Sigmoid colon (tissue), 4 donors: Measurements from ENCODE around the gene PRKCI.

Experiments used
- CTCF ChIP-seq, 4 experiments: fragments of 450-650 bp in 3 of 4; fragments of 200-600 bp in 1 of 4; IDR thresholded peaks; one replicate each; pipeline ENCODE4 v1.5.1; 2016 to 2019; ENCODE audit warnings: antibody characterized with exemption in 4 of 4, mild to moderate bottlenecking in 3 of 4, moderate library complexity in 2 of 4
- EP300 ChIP-seq, 4 donors: sonication (generic); formaldehyde crosslinking; IDR thresholded peaks; one replicate each; pipeline ENCODE4 v1.6.1; 2017; ENCODE audit warnings: antibody characterized with exemption in 4 of 4
- POLR2A ChIP-seq, 2 donors: fragments of 450-650 bp; IDR thresholded peaks; one replicate each; pipeline ENCODE4 v1.6.1; 2016; ENCODE audit warnings: antibody characterized with exemption in 2 of 2, mild to moderate bottlenecking in 2 of 2, moderate library complexity in 2 of 2
- POLR2AphosphoS5 ChIP-seq, 4 donors: sonication (generic); formaldehyde crosslinking; IDR thresholded peaks; one replicate each; pipeline ENCODE4 v1.6.1; 2017; ENCODE audit warnings: antibody characterized with exemption in 4 of 4

- TF ChIP-seq CTCF (IDR thresholded peaks at IDR 0.05): no peak
- no peak for TF ChIP-seq POLR2A (IDR thresholded peaks at IDR 0.05)
- TF ChIP-seq EP300 (IDR thresholded peaks at IDR 0.05): no peak
- no peak for TF ChIP-seq POLR2AphosphoS5 (IDR thresholded peaks at IDR 0.05)
Measured at GRCh38 chr3:170258105-170258487, 35.9 kb downstream of the PRKCI start.
